Endothelial cell of umbilical vein (primary cell): ENCODE results near the gene CYBB. TPM values are rescaled to one million over a fixed set of nuclear protein-coding genes. Genes with fewer than 3 reads are reported as not detected.

Experiments
- BruUV-seq: library from RNA; stranded (reverse); fragments of 400-500 nt; replicated peaks from 2 replicates; lab custom pipeline; 2021; lab: Mats Ljungman, UMichigan
- CTCF ChIA-PET: fragments of 300-600, 350-600 bp; sonication (Branson Sonifier 250); formaldehyde crosslinking; loops from one replicate; lab custom pipeline; 2021; ENCODE audit warnings: antibody characterized with exemption, inconsistent platforms; lab: Charles Lee
- POLR2A ChIA-PET: fragments of 300-600, 350-600 bp; sonication (Branson Sonifier 250); formaldehyde crosslinking; loops from one replicate; lab custom pipeline; 2021; ENCODE audit warnings: antibody characterized with exemption, inconsistent platforms; lab: Charles Lee
- DNase-seq: peaks from one replicate; pipeline ENCODE4 v3.0.0-alpha.2; 2011; ENCODE audit warnings: low read depth, low spot score
- FAIRE-seq: peaks from 2 replicates; lab custom pipeline; 2011; peaks lifted over from hg19 to GRCh38; lab: Jason Lieb, UNC
- H2AFZ ChIP-seq: 2 replicates; pipeline ENCODE4 v1.6.0; 2012; ENCODE audit warnings: low read depth, low read length, control low read depth, inconsistent platforms
- H3K27ac ChIP-seq: 2 replicates; pipeline ENCODE4 v1.5.1; 2011; ENCODE audit warnings: low read depth, mild to moderate bottlenecking, control low read depth, low read length, moderate library complexity; ENCODE audit not compliant: insufficient read depth
- H3K27me3 ChIP-seq, 2 experiments: 2 replicates each; pipeline versions ENCODE4 v1.6.0 to v1.6.1; 2011; ENCODE audit warnings: low read length in 2 of 2, mixed read lengths in 1 of 2; ENCODE audit not compliant: control insufficient read depth in 2 of 2, insufficient read depth in 2 of 2
- H3K36me3 ChIP-seq, 2 experiments: 2 replicates in 1 of 2; 3 replicates in 1 of 2; pipeline ENCODE4 v1.5.1; 2011; ENCODE audit warnings: low read length in 2 of 2, mild to moderate bottlenecking in 1 of 2, moderate library complexity in 1 of 2; ENCODE audit not compliant: control insufficient read depth in 2 of 2, insufficient read depth in 2 of 2; ENCODE audit errors: extremely low read depth in 1 of 2
- H3K4me1 ChIP-seq: 3 replicates; pipeline ENCODE4 v1.5.1; 2011; ENCODE audit warnings: mild to moderate bottlenecking, low read length; ENCODE audit not compliant: control insufficient read depth, insufficient read depth; ENCODE audit errors: extremely low read depth
- H3K4me2 ChIP-seq: 2 replicates; pipeline ENCODE4 v1.6.1; 2011; ENCODE audit warnings: low read length, control low read depth, mixed read lengths; ENCODE audit not compliant: insufficient read depth
- H3K4me3 ChIP-seq, 3 experiments: fragments of 200-600 bp in 1 of 3; sonication (generic), shearing (Covaris generic) in 1 of 3; replicated peaks in 1 of 3; 2 replicates each; pipeline ENCODE4 v1.5.1; 2011 to 2016; ENCODE audit warnings: control low read depth in 3 of 3, low read length in 3 of 3, mild to moderate bottlenecking in 2 of 3, inconsistent platforms in 1 of 3, low read depth in 1 of 3, moderate library complexity in 1 of 3; ENCODE audit not compliant: insufficient read depth in 1 of 3
- H3K79me2 ChIP-seq: 2 replicates; pipeline ENCODE4 v1.6.0; 2012; ENCODE audit warnings: low read length, inconsistent platforms; ENCODE audit not compliant: control insufficient read depth, insufficient read depth
- H3K9ac ChIP-seq: replicated peaks from 2 replicates; pipeline ENCODE3; 2011; ENCODE audit warnings: low read length, control low read depth; ENCODE audit not compliant: insufficient read depth; ENCODE audit errors: extremely low read depth
- H3K9me1 ChIP-seq: replicated peaks from 3 replicates; pipeline ENCODE4 v1.6.0; 2011; ENCODE audit warnings: mild to moderate bottlenecking, low read length; ENCODE audit not compliant: control insufficient read depth, insufficient read depth; ENCODE audit errors: extremely low read depth
- H3K9me3 ChIP-seq: replicated peaks from 2 replicates; pipeline ENCODE4 v1.5.1; 2012; ENCODE audit warnings: low read length, inconsistent platforms; ENCODE audit not compliant: control insufficient read depth, insufficient read depth
- H4K20me1 ChIP-seq: replicated peaks from 2 replicates; pipeline ENCODE3; 2011; ENCODE audit warnings: mild to moderate bottlenecking, low read length; ENCODE audit not compliant: control insufficient read depth, insufficient read depth; ENCODE audit errors: extremely low read depth
- EZH2 ChIP-seq: IDR thresholded peaks from 2 replicates; pipeline ENCODE4 v1.6.1; 2012; ENCODE audit warnings: borderline replicate concordance, low read depth, mild to moderate bottlenecking, moderate library complexity, low read length, inconsistent platforms; ENCODE audit not compliant: severe bottlenecking
- FOS ChIP-seq: IDR thresholded peaks from 2 replicates; pipeline ENCODE4 v1.6.1; 2011; ENCODE audit warnings: mild to moderate bottlenecking, low read length, moderate library complexity, borderline replicate concordance; ENCODE audit not compliant: insufficient read depth
- GATA2 ChIP-seq: IDR thresholded peaks from 2 replicates; pipeline ENCODE4 v1.7.0; 2011; ENCODE audit warnings: low read depth, mild to moderate bottlenecking, moderate library complexity, mixed read lengths, low read length; ENCODE audit not compliant: insufficient read length, insufficient read depth
- JUN ChIP-seq: IDR thresholded peaks from 2 replicates; pipeline ENCODE4 v1.6.1; 2011; ENCODE audit warnings: borderline replicate concordance, low read depth; ENCODE audit not compliant: insufficient read length, insufficient read depth
- MAX ChIP-seq: IDR thresholded peaks from 2 replicates; pipeline ENCODE4 v1.6.1; 2011; ENCODE audit not compliant: insufficient read depth, insufficient read length
- MYC ChIP-seq: IDR thresholded peaks from one replicate; pipeline ENCODE4 v1.6.1; 2011; ENCODE audit warnings: mild to moderate bottlenecking, low read depth, low read length
- POLR2A ChIP-seq: IDR thresholded peaks from 2 replicates; pipeline ENCODE4 v1.6.1; 2012; ENCODE audit warnings: low read depth, mild to moderate bottlenecking, control low read depth, low read length
- POLR2AphosphoS5 ChIP-seq: IDR thresholded peaks from 2 replicates; pipeline ENCODE4 v1.6.1; 2012; ENCODE audit warnings: low read depth, mild to moderate bottlenecking, control low read depth, low read length, moderate library complexity; ENCODE audit not compliant: insufficient read depth
- dilution Hi-C: fragments of 300-500 bp; cut with MboI; formaldehyde crosslinking; loops from one replicate; pipeline ENCODE4 v1.15.0; 2019; ENCODE audit warnings: low sequenced_read_pairs; ENCODE audit not compliant: extremely low pct_ligation_motif_present
- intact Hi-C: fragments of 100-400 bp; cut with micrococcal nuclease; formaldehyde crosslinking; loops from one replicate; pipeline ENCODE4 v1.10.0; 2022
- polyA plus RNA-seq, 4 experiments: library from polyadenylated mRNA; depleted of rRNA in 3 of 4; stranded (reverse) in 3 of 4; unstranded in 1 of 4; fragments of >200 nt; gene quantifications; 2 replicates each; pipeline versions ENCODE4 v1.2.1 to v1.2.3, GENCODE V29; 2011 to 2012; ENCODE audit warnings: missing spikeins in 1 of 4
- total RNA-seq: library from RNA; stranded (reverse); gene quantifications from 2 replicates; pipeline ENCODE4 v1.2.3, GENCODE V29; 2021
- TF ChIP-seq, protein P1 (sequence below), 2 donors: IDR thresholded peaks; 1 replicate in 1 of 2; 2 replicates in 1 of 2; pipeline ENCODE4 v1.5.1; 2011; ENCODE audit warnings: low read length in 2 of 2, mild to moderate bottlenecking in 2 of 2, moderate library complexity in 2 of 2, control low read depth in 1 of 2, inconsistent platforms in 1 of 2, low read depth in 1 of 2; ENCODE audit not compliant: insufficient read depth in 1 of 2; ENCODE audit errors: extremely low read depth in 1 of 2

CYBB gene
- total and polyA plus RNA-seq, 2 donors (not counting 3 experiments of a cell fraction or from before 2014, with no cell fraction given), result not detected

DNA sequence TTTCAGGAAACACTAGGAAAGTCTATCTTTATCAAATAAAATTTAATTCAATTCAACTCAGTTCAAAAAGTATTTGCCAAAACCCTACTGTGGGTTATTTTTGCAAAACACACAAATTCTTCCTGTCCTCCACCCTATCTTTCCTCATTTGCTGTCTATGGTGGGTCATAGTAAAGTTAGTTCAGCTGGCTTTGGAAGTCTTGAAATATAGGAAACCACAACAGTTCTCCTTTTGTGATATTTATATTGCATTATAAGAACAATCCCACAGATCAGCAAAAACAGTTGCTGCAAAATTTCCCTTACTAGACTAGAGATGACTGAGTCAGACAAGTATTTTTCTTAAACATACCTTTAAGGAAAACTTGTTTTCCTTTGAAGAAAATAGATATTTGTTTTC lies 22.2 kb downstream of the CYBB start:
- Histone ChIP-seq H4K20me1 (no peaks in the 10 kb centered on the region), H3K79me2 (no peaks in the 10 kb centered on the region), H3K27ac (no peak overlapping the region), H3K27me3 (no peaks in the 10 kb centered on the region), H3K4me1 (no peaks in the 10 kb centered on the region), H3K4me3 (no peak overlapping the region), H3K36me3 (no peaks in the 10 kb centered on the region), H3K9ac (no peak overlapping the region), H3K9me1 (no peaks in the 10 kb centered on the region), H3K4me2 (no peak overlapping the region), H3K9me3 (no peaks in the 10 kb centered on the region), H2AFZ (no peak overlapping the region)
- POLR2A ChIA-PET, result no interaction called here
- CTCF ChIA-PET, result no interaction called here
- DNase-seq (no peak), FAIRE-seq (no peak)
- BruUV-seq, result no TSS peak
- dilution Hi-C loops (no loop called here), intact Hi-C loops (no loop called here)
- TF ChIP-seq, protein P1, sequence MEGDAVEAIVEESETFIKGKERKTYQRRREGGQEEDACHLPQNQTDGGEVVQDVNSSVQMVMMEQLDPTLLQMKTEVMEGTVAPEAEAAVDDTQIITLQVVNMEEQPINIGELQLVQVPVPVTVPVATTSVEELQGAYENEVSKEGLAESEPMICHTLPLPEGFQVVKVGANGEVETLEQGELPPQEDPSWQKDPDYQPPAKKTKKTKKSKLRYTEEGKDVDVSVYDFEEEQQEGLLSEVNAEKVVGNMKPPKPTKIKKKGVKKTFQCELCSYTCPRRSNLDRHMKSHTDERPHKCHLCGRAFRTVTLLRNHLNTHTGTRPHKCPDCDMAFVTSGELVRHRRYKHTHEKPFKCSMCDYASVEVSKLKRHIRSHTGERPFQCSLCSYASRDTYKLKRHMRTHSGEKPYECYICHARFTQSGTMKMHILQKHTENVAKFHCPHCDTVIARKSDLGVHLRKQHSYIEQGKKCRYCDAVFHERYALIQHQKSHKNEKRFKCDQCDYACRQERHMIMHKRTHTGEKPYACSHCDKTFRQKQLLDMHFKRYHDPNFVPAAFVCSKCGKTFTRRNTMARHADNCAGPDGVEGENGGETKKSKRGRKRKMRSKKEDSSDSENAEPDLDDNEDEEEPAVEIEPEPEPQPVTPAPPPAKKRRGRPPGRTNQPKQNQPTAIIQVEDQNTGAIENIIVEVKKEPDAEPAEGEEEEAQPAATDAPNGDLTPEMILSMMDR (IDR thresholded peaks at IDR 0.05; ENCODE audit: extremely low read depth in 1 of 2, insufficient read depth in 1 of 2, low read depth in 1 of 2, low read length in 2 of 2), result no peak
- TF ChIP-seq FOS (no peak), GATA2 (no peak), MAX (no peak)

GRCh38 chrX:37803057-37803456 lies 23.2 kb downstream of the CYBB start:
- no peak overlapping the region for H3K9ac ChIP-seq
- POLR2A ChIA-PET, result no interaction called here
- H3K79me2 ChIP-seq, result no peaks in the 10 kb centered on the region
- CTCF ChIA-PET, result no interaction called here
- no peak for TF ChIP-seq MYC
- no peak for TF ChIP-seq POLR2A
- TF ChIP-seq JUN, result no peak
- TF ChIP-seq, protein P1 (IDR thresholded peaks at IDR 0.05; ENCODE audit: extremely low read depth in 1 of 2, insufficient read depth in 1 of 2, low read depth in 1 of 2, low read length in 2 of 2), result no peak
- no peak for TF ChIP-seq POLR2AphosphoS5
- TF ChIP-seq GATA2, result no peak
- TF ChIP-seq FOS, result no peak
- TF ChIP-seq EZH2, result no peak
- TF ChIP-seq MAX, result no peak
- no peaks in the 10 kb centered on the region for H3K36me3 ChIP-seq
- H3K27me3 ChIP-seq, result no peaks in the 10 kb centered on the region
- intact Hi-C loops, result no loop called here
- no peak overlapping the region for H3K27ac ChIP-seq
- no peaks in the 10 kb centered on the region for H3K4me1 ChIP-seq
- FAIRE-seq (no peak), DNase-seq (no peak)
- no peak overlapping the region for H3K4me3 ChIP-seq
- dilution Hi-C loops, result no loop called here
- BruUV-seq, result no TSS peak
- H2AFZ ChIP-seq, result no peak overlapping the region
- H4K20me1 ChIP-seq, result no peaks in the 10 kb centered on the region
- no peak overlapping the region for H3K4me2 ChIP-seq
- no peaks in the 10 kb centered on the region for H3K9me1 ChIP-seq
- H3K9me3 ChIP-seq, result no peaks in the 10 kb centered on the region
